Loucy (cell line): ENCODE results near the gene C7orf33.

Experiments used
- EZH2phosphoT487 ChIP-seq: fragments of 200-600 bp; IDR thresholded peaks from 2 replicates; pipeline ENCODE4 v1.6.1; 2018; ENCODE audit warnings: antibody characterized with exemption, mild to moderate bottlenecking, moderate library complexity, borderline replicate concordance
- TF ChIP-seq, protein P1 (sequence below): fragments of 200-600 bp; sonication (generic); conservative IDR thresholded peaks from 2 replicates; pipeline ENCODE4 v1.5.1; 2014; ENCODE audit warnings: mild to moderate bottlenecking, antibody characterized with exemption, low read length

DNA sequence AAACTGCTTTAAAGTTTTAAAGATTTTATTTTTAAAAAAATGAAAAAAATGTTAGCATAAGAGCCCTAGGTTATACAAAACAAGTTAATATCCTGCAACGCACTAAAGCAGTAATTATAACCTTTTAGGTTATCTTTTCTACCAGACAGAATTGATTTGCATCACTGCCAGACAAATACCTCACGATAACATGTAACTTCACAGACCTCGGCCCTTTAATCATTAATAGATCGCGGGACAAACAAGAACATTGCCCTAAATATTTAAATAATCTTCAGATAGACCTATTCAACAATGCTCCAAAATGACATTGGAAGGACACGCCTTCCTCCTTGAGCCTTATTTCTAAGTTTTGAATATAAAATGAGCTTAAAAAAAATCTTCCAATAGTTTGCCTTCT lies 23.8 kb upstream of the C7orf33 start:
- TF ChIP-seq, protein P1, sequence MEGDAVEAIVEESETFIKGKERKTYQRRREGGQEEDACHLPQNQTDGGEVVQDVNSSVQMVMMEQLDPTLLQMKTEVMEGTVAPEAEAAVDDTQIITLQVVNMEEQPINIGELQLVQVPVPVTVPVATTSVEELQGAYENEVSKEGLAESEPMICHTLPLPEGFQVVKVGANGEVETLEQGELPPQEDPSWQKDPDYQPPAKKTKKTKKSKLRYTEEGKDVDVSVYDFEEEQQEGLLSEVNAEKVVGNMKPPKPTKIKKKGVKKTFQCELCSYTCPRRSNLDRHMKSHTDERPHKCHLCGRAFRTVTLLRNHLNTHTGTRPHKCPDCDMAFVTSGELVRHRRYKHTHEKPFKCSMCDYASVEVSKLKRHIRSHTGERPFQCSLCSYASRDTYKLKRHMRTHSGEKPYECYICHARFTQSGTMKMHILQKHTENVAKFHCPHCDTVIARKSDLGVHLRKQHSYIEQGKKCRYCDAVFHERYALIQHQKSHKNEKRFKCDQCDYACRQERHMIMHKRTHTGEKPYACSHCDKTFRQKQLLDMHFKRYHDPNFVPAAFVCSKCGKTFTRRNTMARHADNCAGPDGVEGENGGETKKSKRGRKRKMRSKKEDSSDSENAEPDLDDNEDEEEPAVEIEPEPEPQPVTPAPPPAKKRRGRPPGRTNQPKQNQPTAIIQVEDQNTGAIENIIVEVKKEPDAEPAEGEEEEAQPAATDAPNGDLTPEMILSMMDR: no peak
- TF ChIP-seq EZH2phosphoT487: no peak
